Peyer's patch (tissue), 4 donors: ENCODE measurements around the gene TEX52. TPM values are rescaled to one million over a fixed set of nuclear protein-coding genes. Genes with fewer than 3 reads are reported as not detected.

Experiments used
- DNase-seq, 3 donors: peaks; one replicate each; pipeline ENCODE4 v3.0.0-alpha.2; 2017 to 2019
- H3K27ac ChIP-seq, 4 donors: fragments of 200-600 bp; sonication (generic); one replicate each; pipeline ENCODE4 v1.5.1; 2016 to 2019
- H3K27me3 ChIP-seq, 2 donors: fragments of 200-600 bp; sonication (generic); one replicate each; pipeline ENCODE4 v1.5.1; 2019
- H3K36me3 ChIP-seq, 3 donors: fragments of 200-600 bp; sonication (generic); one replicate each; pipeline ENCODE4 v1.5.1; 2016 to 2019
- H3K4me1 ChIP-seq, 4 donors: fragments of 200-600 bp; sonication (generic); one replicate each; pipeline ENCODE4 v1.5.1; 2016 to 2019
- H3K4me3 ChIP-seq, 4 donors: fragments of 200-600 bp; sonication (generic); 1 replicate in 3 of 4; 2 replicates in 1 of 4; pipeline ENCODE4 v1.5.1; 2016 to 2019; ENCODE audit warnings: mild to moderate bottlenecking in 1 of 4
- H3K9me3 ChIP-seq, 4 donors: fragments of 200-600 bp; sonication (generic); one replicate each; pipeline ENCODE4 v1.5.1; 2016 to 2019; ENCODE audit warnings: mild to moderate bottlenecking in 1 of 4
- CTCF ChIP-seq, 6 experiments: fragments of 450-650 bp in 4 of 6; fragments of 200-600 bp in 2 of 6; sonication (generic) in 1 of 6; IDR thresholded peaks; one replicate each; pipeline ENCODE4 v1.5.1; 2017 to 2019; ENCODE audit warnings: antibody characterized with exemption in 6 of 6, mild to moderate bottlenecking in 3 of 6, moderate library complexity in 1 of 6
- POLR2A ChIP-seq, 2 donors: fragments of 450-650 bp; IDR thresholded peaks; one replicate each; pipeline ENCODE4 v1.5.1; 2017; ENCODE audit warnings: antibody characterized with exemption in 2 of 2, mild to moderate bottlenecking in 2 of 2, moderate library complexity in 2 of 2
- total RNA-seq, 4 donors: library from RNA; depleted of rRNA; stranded (reverse); fragments of >200 nt; gene quantifications; one replicate each; pipeline ENCODE4 v1.1.0, GENCODE V29; 2016

The TEX52 gene
- total RNA-seq, 4 donors from 2014 or later: 2.3 TPM; not detected in 3

- Histone ChIP-seq H3K4me1 (no peaks in the 10 kb centered on the region), H3K27me3 (no peaks in the 10 kb centered on the region), H3K4me3 (no peak overlapping the region), H3K9me3 (no peaks in the 10 kb centered on the region), H3K27ac (no peak overlapping the region), H3K36me3 (peaks cover 0 to 84% (median 0%) of the 10 kb centered on the region in 3 donors)
- TF ChIP-seq CTCF (IDR thresholded peaks at IDR 0.05): no peak
- TF ChIP-seq POLR2A (IDR thresholded peaks at IDR 0.05): no peak
- DNase-seq: no peak
Observed at GRCh38 chr12:2820432-2820831, 36.4 kb downstream of the TEX52 start.

GRCh38 chr12:2819810-2820209 is 37.0 kb downstream of the TEX52 start:
- Histone ChIP-seq H3K4me3 (no peak overlapping the region), H3K36me3 (peaks cover 0 to 78% (median 0%) of the 10 kb centered on the region in 3 donors), H3K4me1 (peaks cover 0 to 2% (median 0%) of the 10 kb centered on the region in 4 donors), H3K27me3 (no peaks in the 10 kb centered on the region), H3K9me3 (no peaks in the 10 kb centered on the region), H3K27ac (no peak overlapping the region)
- TF ChIP-seq CTCF (IDR thresholded peaks at IDR 0.05) (no peak), POLR2A (IDR thresholded peaks at IDR 0.05) (no peak)
- DNase-seq: no peak

GRCh38 chr12:2813214-2814185 is 43.3 kb downstream of the TEX52 start:
- peaks cover 0 to 17% (median 12%) of the 10 kb centered on the region in 4 donors for H3K4me1 ChIP-seq
- H3K9me3 ChIP-seq: no peaks in the 10 kb centered on the region
- peak overlapping the region; percentile 61 to 80 (median 72) for H3K4me3 ChIP-seq
- H3K36me3 ChIP-seq: peaks cover 0 to 15% (median 0%) of the 10 kb centered on the region in 3 donors
- peak overlapping the region; percentile 78 to 94 (median 92) for H3K27ac ChIP-seq
- DNase-seq: peak in 2 of 3 donors; percentile 68 to 69
- TF ChIP-seq CTCF (IDR thresholded peaks at IDR 0.05) (peak; percentile 46 to 69 (median 60)), POLR2A (IDR thresholded peaks at IDR 0.05) (no peak)
- H3K27me3 ChIP-seq: no peaks in the 10 kb centered on the region

- DNase-seq: peak; percentile 95 to 99 (median 99)
- TF ChIP-seq POLR2A (IDR thresholded peaks at IDR 0.05) (peak; percentile 92 to 93), CTCF (IDR thresholded peaks at IDR 0.05) (peak in 1 of 6 experiments; percentile 1)
- Histone ChIP-seq H3K27ac (peak within 1 kb of the TSS; percentile 78 to 94 (median 92)), H3K36me3 (peaks cover 0 to 6% (median 0%) of the 10 kb centered on the region in 3 donors), H3K4me1 (peaks cover 0 to 17% (median 12%) of the 10 kb centered on the region in 4 donors), H3K4me3 (peak within 1 kb of the TSS; percentile 61 to 80 (median 72)), H3K9me3 (no peaks in the 10 kb centered on the region), H3K27me3 (no peaks in the 10 kb centered on the region)
Observed at GRCh38 chr12:2812290-2813213, 44.3 kb downstream of the TEX52 start, which contains the start of gene ITFG2. ITFG2 (plus strand) TSS chr12:2812668; CDS start chr12:2812761, 93 bp downstream.

GRCh38 chr12:2811801-2812200 is 45.0 kb downstream of the TEX52 start:
- DNase-seq: no peak
- peak overlapping the region in 2 of 4 donors; percentile 78 to 90 for H3K27ac ChIP-seq
- peak overlapping the region; percentile 61 to 80 (median 72) for H3K4me3 ChIP-seq
- H3K36me3 ChIP-seq: no peaks in the 10 kb centered on the region
- H3K9me3 ChIP-seq: no peaks in the 10 kb centered on the region
- peaks cover 0 to 17% (median 12%) of the 10 kb centered on the region in 4 donors for H3K4me1 ChIP-seq
- TF ChIP-seq POLR2A (IDR thresholded peaks at IDR 0.05): no peak
- no peak for TF ChIP-seq CTCF (IDR thresholded peaks at IDR 0.05)
- no peaks in the 10 kb centered on the region for H3K27me3 ChIP-seq
